Osteoblast (primary cell): ENCODE results near the gene SERF2. TPM values are rescaled to one million over a fixed set of nuclear protein-coding genes. Genes with fewer than 3 reads are reported as not detected.
A peak's percentile ranks its signal among the peaks of the same experiment; 100 is the strongest.
"Not testable (repeated sequence)": the region's sequence is repeated elsewhere in the genome, so short reads cannot be mapped to it uniquely, and the experiment has no call there.

Experiments used
- DNase-seq: peaks from one replicate; pipeline ENCODE4 v3.0.0; 2011; ENCODE audit warnings: low spot score, mixed read lengths; ENCODE audit not compliant: insufficient read length; ENCODE audit errors: missing footprints
- H2AFZ ChIP-seq: 2 replicates; pipeline ENCODE4 v1.6.0; 2011; ENCODE audit warnings: mild to moderate bottlenecking, low read length
- H3K27ac ChIP-seq: 2 replicates; pipeline ENCODE4 v1.5.1; 2011; ENCODE audit warnings: mild to moderate bottlenecking, low read depth, low read length, moderate library complexity
- H3K27me3 ChIP-seq: 2 replicates; pipeline ENCODE4 v1.6.0; 2012; ENCODE audit warnings: mild to moderate bottlenecking, control low read depth, inconsistent platforms, low read length, moderate library complexity; ENCODE audit not compliant: insufficient read depth
- H3K36me3 ChIP-seq: 2 replicates; pipeline ENCODE4 v1.5.1; 2011; ENCODE audit warnings: mild to moderate bottlenecking, low read length, control low read depth, moderate library complexity; ENCODE audit not compliant: insufficient read depth
- H3K4me1 ChIP-seq: 2 replicates; pipeline ENCODE4 v1.5.1; 2011; ENCODE audit warnings: mild to moderate bottlenecking, low read length, control low read depth, moderate library complexity; ENCODE audit not compliant: insufficient read depth
- H3K4me2 ChIP-seq: 2 replicates; pipeline ENCODE4 v1.6.0; 2011; ENCODE audit warnings: mild to moderate bottlenecking, low read length; ENCODE audit not compliant: insufficient read depth
- H3K4me3 ChIP-seq: fragments of 200-600 bp; sonication (generic); 3 replicates; pipeline ENCODE4 v1.5.1; 2012; ENCODE audit warnings: mild to moderate bottlenecking, low read length, inconsistent platforms; ENCODE audit not compliant: insufficient read depth
- H3K79me2 ChIP-seq: 2 replicates; pipeline ENCODE4 v1.6.0; 2012; ENCODE audit warnings: mild to moderate bottlenecking, low read length, control low read depth, inconsistent platforms; ENCODE audit not compliant: insufficient read depth
- H3K9me3 ChIP-seq: 2 replicates; pipeline ENCODE4 v1.5.1; 2011; ENCODE audit warnings: low read depth, low read length, control low read depth
- H4K20me1 ChIP-seq: 2 replicates; pipeline ENCODE4 v1.6.0; 2012; ENCODE audit warnings: mild to moderate bottlenecking, low read length, control low read depth; ENCODE audit not compliant: insufficient read depth
- total RNA-seq: library from RNA; depleted of rRNA; stranded (reverse); fragments of >200 nt; gene quantifications from 2 replicates; pipeline ENCODE4 v1.2.3, GENCODE V29; 2012
- TF ChIP-seq, protein P1 (sequence below): IDR thresholded peaks from 2 replicates; pipeline ENCODE4 v1.5.1; 2011; ENCODE audit warnings: mild to moderate bottlenecking, low read depth, low read length, moderate library complexity; ENCODE audit errors: extremely low read depth

SERF2 gene
- total RNA-seq, 1 donor = 432 TPM

DNA sequence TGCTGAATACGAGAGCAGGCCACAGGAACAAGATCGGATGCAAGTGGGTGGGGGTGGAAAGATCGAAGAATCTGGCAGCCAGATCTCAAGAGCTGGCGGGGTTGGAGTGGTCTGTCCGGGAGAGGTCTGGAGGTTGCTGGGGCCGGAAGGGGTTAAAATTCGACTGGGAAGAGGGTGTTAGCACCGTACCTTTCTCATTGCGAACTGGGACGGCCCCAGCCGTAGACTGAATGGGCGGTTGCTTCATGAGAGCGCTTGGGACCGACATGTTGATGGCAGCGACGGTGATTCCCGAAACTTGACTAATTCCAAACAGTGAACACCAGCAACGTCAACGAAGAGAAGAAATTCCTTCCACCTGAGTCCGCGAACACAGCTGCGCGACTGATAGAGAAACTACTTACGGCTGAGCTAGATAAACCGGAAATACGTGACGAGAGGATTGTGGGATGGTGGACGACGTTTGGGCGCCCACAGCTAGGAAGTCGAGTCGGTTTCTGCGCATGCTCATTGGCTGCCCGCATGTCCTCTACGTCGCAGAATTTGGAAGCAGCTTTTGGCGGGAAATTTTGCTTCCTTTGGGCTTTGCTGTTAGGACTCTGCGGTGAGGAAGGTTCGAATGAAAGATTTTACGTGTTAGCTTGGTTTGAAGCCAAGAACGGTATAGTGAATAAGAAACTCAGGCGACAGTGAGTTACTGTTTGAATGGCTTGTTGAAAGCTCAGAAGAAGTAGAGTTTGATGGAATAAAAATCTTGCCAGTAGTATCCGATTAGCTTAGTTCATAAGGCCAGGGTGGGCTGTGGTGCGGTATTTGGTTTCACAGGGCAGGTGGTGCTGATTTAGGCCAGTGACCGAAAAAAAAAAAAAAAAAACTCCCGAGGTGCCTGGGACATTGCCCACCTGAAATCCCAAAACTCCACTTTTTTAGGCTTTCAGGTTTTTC lies 32.5 kb downstream of the SERF2 start, which contains the start of gene MFAP1:
Gene MFAP1 (minus strand): TSS at position 389 of the 945 bp plus-strand sequence. CDS start 121 bp downstream, at position 268.
- Histone ChIP-seq H3K4me1 (peaks cover 21% of the 10 kb centered on the region), H3K4me3 (peak within 1 kb of the TSS; percentile 99), H3K4me2 (peak within 1 kb of the TSS; percentile 89), H2AFZ (peak within 1 kb of the TSS; percentile 99), H4K20me1 (peaks cover 3% of the 10 kb centered on the region), H3K36me3 (no peaks in the 10 kb centered on the region), H3K79me2 (peaks cover 71% of the 10 kb centered on the region), H3K9me3 (no peaks in the 10 kb centered on the region), H3K27ac (peak within 1 kb of the TSS; percentile 99), H3K27me3 (no peaks in the 10 kb centered on the region)
- TF ChIP-seq, protein P1, sequence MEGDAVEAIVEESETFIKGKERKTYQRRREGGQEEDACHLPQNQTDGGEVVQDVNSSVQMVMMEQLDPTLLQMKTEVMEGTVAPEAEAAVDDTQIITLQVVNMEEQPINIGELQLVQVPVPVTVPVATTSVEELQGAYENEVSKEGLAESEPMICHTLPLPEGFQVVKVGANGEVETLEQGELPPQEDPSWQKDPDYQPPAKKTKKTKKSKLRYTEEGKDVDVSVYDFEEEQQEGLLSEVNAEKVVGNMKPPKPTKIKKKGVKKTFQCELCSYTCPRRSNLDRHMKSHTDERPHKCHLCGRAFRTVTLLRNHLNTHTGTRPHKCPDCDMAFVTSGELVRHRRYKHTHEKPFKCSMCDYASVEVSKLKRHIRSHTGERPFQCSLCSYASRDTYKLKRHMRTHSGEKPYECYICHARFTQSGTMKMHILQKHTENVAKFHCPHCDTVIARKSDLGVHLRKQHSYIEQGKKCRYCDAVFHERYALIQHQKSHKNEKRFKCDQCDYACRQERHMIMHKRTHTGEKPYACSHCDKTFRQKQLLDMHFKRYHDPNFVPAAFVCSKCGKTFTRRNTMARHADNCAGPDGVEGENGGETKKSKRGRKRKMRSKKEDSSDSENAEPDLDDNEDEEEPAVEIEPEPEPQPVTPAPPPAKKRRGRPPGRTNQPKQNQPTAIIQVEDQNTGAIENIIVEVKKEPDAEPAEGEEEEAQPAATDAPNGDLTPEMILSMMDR = no peak
- peak; percentile 95 for DNase-seq

- Histone ChIP-seq H3K4me1 (peaks cover 21% of the 10 kb centered on the region), H3K79me2 (peaks cover 64% of the 10 kb centered on the region)
- H3K4me3 ChIP-seq, H3K36me3 ChIP-seq, H2AFZ ChIP-seq, H3K9me3 ChIP-seq, H3K4me2 ChIP-seq, DNase-seq, H3K27me3 ChIP-seq, H4K20me1 ChIP-seq, H3K27ac ChIP-seq: not testable (repeated sequence)
These were observed 33.2 kb downstream of the SERF2 start for GRCh38 chr15:43825305-43825704.

- H3K27ac ChIP-seq = peak overlapping the region; percentile 17
- H3K4me2 ChIP-seq = peak overlapping the region; percentile 98
- H3K9me3 ChIP-seq = no peaks in the 10 kb centered on the region
- H3K27me3 ChIP-seq = no peaks in the 10 kb centered on the region
- no peaks in the 10 kb centered on the region for H3K36me3 ChIP-seq
- H3K4me3 ChIP-seq = peak overlapping the region; percentile 92
- peaks cover 56% of the 10 kb centered on the region for H3K79me2 ChIP-seq
- H4K20me1 ChIP-seq = no peaks in the 10 kb centered on the region
- H2AFZ ChIP-seq = peak overlapping the region; percentile 100
- no peak for DNase-seq
- H3K4me1 ChIP-seq = peaks cover 21% of the 10 kb centered on the region
- TF ChIP-seq, protein P1 = no peak
These were observed 33.9 kb downstream of the SERF2 start for GRCh38 chr15:43826029-43826507.

DNA sequence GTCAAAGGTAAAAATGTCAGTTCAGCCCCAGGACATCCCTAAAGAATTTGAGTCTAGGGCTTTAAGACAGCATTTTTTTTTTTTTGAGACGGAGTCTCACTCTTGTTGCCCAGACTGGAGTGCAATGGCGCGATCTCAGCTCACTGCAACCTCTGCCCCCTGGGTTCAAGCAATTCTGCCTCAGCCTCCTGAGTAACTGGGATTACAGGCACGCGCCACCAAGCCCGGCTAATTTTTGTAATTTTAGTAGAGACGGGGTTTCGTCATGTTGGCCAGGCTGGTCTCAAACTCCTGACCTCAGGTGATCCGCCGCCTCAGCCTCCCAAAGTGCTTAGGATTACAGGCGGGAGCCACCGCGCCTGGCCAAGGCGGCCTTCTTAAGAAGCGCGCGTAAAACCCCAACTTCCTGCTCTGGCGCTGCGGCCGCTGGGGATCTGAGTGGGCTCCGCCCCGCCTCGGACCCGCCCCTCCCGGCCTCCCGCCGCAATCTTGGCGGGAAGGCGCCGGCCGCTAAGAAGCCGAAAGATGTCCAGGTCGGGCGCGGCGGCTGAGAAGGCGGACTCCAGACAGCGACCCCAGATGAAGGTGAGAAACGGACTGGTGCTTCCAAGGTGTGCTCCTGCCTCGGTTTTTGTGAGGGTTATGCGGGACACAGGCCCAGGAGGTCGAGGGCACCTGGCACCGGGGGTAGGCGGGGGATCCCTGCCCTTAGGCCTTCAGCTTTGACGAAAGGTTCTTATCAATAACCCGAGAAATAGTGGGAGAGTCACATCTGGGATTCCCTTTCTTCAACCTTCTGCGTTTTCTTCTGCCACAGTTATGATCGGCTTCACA lies 34.6 kb downstream of the SERF2 start, which contains the start of gene WDR76:
Gene WDR76 (plus strand): TSS at position 495 of the 834 bp plus-strand sequence. CDS start 31 bp downstream, at position 526.
- H4K20me1 ChIP-seq = no peaks in the 10 kb centered on the region
- peak within 1 kb of the TSS; percentile 98 for H3K4me2 ChIP-seq
- TF ChIP-seq, protein P1 = no peak
- peaks cover 21% of the 10 kb centered on the region for H3K4me1 ChIP-seq
- H3K27me3 ChIP-seq = no peaks in the 10 kb centered on the region
- peak within 1 kb of the TSS; percentile 92 for H3K4me3 ChIP-seq
- H2AFZ ChIP-seq = peak within 1 kb of the TSS; percentile 100
- peak; percentile 91 for DNase-seq
- H3K9me3 ChIP-seq = no peaks in the 10 kb centered on the region
- peak within 1 kb of the TSS; percentile 65 for H3K27ac ChIP-seq
- peaks cover 54% of the 10 kb centered on the region for H3K79me2 ChIP-seq
- H3K36me3 ChIP-seq = no peaks in the 10 kb centered on the region
